Progenitor cell of endocrine pancreas (in vitro differentiated cells): Measurements from ENCODE around the gene TOM1L2. TPM values are rescaled to one million over a fixed set of nuclear protein-coding genes. Genes with fewer than 3 reads are reported as not detected.

Experiments used
- DNase-seq: peaks from one replicate; pipeline ENCODE4 v3.0.0; 2021; ENCODE audit warnings: low spot score; ENCODE audit not compliant: unreplicated experiment
- H3K27ac Mint-ChIP-seq: 2 replicates; pipeline ENCODE4 v1.8.0; 2021; ENCODE audit warnings: mild to moderate bottlenecking, moderate library complexity, mixed read lengths
- H3K27me3 Mint-ChIP-seq: 2 replicates; pipeline ENCODE4 v1.8.0; 2021; ENCODE audit warnings: mixed read lengths
- H3K36me3 Mint-ChIP-seq: 2 replicates; pipeline ENCODE4 v1.8.0; 2022; ENCODE audit warnings: mixed read lengths; ENCODE audit not compliant: insufficient read depth
- H3K4me1 Mint-ChIP-seq: 2 replicates; pipeline ENCODE4 v1.8.0; 2021; ENCODE audit warnings: low read depth, mixed read lengths
- H3K4me3 Mint-ChIP-seq: 2 replicates; pipeline ENCODE4 v1.8.0; 2021; ENCODE audit warnings: low read depth, mild to moderate bottlenecking, moderate library complexity, mixed read lengths
- H3K9me3 Mint-ChIP-seq: 2 replicates; pipeline ENCODE4 v1.8.0; 2021; ENCODE audit warnings: low read depth, mixed read lengths
- total RNA-seq: library from RNA; stranded (reverse); gene quantifications from 2 replicates; pipeline ENCODE4 v1.2.1, GENCODE V29; 2021
- TF ChIP-seq, protein P1 (sequence below): fragments of 200-600 bp; sonication (generic); IDR thresholded peaks from one replicate; pipeline ENCODE4 v1.5.0; 2021; ENCODE audit warnings: antibody characterized with exemption, mild to moderate bottlenecking; ENCODE audit not compliant: unreplicated experiment

Gene TOM1L2
- total RNA-seq, 1 donor from 2014 or later, result 29.4 TPM

DNA sequence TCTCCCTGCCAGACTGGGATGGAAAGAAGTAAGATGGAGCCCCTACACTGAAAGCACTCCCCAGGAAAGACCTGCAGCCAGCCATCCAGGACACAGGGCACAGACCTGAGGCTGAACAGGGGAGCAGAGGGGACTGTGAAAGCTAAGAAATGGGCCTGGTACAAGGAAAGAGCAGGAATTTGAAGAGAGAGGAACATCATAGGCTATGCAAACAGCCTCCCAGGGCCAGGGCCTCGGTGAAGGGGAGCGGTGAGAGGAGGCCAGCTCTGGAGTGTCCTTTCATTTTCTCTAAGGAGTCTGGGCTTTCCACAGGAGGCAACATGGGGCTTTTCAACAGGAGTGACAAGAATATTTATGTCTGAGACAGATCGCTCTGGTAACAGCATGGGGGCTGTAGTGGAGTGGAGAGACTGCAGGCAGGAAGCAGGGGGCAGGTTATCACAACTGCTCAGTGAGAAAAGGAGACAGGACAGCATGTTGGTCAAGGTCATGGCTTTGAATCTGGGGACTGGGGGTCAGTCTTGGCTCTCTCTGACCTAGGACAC is 50.1 kb downstream of the TOM1L2 start:
- DNase-seq, result no peak
- H3K27ac Mint-ChIP-seq, result peak overlapping the region; percentile 89
- peaks cover 23% of the 10 kb centered on the region for H3K4me1 Mint-ChIP-seq
- H3K4me3 Mint-ChIP-seq, result no peak overlapping the region
- TF ChIP-seq, protein P1, sequence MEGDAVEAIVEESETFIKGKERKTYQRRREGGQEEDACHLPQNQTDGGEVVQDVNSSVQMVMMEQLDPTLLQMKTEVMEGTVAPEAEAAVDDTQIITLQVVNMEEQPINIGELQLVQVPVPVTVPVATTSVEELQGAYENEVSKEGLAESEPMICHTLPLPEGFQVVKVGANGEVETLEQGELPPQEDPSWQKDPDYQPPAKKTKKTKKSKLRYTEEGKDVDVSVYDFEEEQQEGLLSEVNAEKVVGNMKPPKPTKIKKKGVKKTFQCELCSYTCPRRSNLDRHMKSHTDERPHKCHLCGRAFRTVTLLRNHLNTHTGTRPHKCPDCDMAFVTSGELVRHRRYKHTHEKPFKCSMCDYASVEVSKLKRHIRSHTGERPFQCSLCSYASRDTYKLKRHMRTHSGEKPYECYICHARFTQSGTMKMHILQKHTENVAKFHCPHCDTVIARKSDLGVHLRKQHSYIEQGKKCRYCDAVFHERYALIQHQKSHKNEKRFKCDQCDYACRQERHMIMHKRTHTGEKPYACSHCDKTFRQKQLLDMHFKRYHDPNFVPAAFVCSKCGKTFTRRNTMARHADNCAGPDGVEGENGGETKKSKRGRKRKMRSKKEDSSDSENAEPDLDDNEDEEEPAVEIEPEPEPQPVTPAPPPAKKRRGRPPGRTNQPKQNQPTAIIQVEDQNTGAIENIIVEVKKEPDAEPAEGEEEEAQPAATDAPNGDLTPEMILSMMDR, result no peak
- H3K27me3 Mint-ChIP-seq, result no peaks in the 10 kb centered on the region
- no peaks in the 10 kb centered on the region for H3K9me3 Mint-ChIP-seq
- H3K36me3 Mint-ChIP-seq, result peaks cover 3% of the 10 kb centered on the region

DNA sequence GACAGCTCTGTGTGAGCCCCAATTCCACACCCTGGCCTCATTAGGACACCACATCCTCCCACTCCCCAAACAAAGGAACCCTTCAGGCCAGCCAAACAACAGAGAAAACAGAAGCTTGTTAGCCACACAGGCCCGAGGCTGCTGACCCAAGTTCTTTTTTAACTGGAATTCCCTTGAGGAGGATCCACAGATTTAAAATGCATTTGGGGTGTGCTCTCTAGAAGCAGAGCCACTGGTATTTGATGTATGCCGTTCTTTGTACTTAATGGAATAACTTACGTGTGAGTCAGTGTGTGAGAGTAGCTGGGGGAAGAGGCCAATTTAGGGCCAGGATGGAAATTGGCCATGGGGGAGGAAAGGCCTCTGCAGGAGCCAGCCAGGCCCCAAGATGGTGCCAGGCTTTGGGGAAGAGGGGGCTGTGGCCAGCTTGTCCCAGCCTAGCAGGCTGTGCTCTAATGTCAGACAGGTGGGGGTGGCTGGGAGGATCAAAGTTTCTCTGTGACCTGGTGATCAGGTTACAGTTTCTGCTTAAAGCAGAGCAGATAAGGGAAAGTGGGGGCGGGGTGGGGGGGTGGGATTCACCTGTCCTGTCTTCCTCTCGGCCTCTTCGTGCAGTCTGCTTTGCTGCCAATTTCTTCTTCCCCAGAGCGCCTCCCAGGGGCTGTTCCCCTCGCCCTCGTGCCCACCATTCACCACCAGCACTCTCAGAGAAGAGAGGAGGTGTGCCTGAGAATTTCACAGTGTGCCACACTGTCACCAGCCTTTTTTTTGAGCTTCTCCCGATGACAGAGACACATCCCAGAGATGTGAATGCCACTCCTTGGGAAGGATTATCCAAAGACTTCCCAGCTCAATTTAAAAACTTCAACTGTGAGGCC is 50.8 kb downstream of the TOM1L2 start:
- no peaks in the 10 kb centered on the region for H3K27me3 Mint-ChIP-seq
- DNase-seq, result no peak

DNA sequence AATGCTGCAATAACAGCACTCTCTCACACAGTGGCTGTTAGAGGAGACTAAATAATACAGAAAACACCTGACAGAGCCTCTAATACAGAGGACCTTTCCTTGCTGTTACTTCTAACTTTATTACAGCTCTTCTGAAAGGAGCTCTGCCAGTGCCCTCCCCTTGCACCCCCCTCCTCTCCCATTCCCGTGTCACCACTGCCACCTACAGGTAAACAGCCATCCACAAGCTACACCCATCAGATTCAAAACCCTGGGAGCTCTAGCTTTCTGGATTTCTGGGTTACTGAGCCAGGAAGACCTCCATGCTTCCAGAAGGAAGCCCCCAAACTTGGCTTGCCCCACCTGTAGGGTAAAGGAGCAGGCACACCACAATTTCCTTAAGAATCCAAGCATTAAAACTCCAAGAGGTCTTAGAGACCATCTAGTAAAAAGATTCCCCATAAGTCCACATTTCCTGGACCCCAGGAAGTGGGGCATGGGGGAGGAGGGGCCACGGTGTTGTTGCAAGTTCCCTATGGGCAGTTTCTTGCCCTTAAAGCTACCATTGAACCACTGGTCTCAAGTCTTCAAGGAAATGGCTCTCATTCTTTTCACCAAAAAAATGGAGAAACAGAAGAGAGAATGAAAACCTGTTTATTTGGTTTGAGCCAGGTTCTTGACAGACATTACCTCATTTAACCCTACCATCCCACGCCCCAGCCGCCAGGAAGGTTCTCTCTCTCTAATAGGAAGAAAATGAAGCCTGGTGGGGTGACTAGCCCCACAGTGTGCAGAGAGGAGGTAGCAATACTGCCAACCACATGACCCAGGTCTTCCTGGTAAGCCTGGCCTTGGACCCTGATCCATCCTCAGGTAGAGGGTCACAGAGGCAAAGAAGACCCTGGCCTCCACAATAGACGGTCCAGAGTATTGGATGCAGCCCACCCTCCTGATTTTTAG is 52.8 kb downstream of the TOM1L2 start:
- no peaks in the 10 kb centered on the region for H3K9me3 Mint-ChIP-seq
- H3K36me3 Mint-ChIP-seq, result peaks cover 3% of the 10 kb centered on the region
- no peaks in the 10 kb centered on the region for H3K27me3 Mint-ChIP-seq
- H3K4me3 Mint-ChIP-seq, result no peak overlapping the region
- TF ChIP-seq, protein P1, result peak; percentile 72
- H3K4me1 Mint-ChIP-seq, result peaks cover 22% of the 10 kb centered on the region
- DNase-seq, result peak; percentile 48
- no peak overlapping the region for H3K27ac Mint-ChIP-seq

More for the DNA sequence above, 50.8 kb downstream of the TOM1L2 start:
- TF ChIP-seq, protein P1, result no peak
- H3K27ac Mint-ChIP-seq, result peak overlapping the region; percentile 97
- H3K4me1 Mint-ChIP-seq, result peaks cover 23% of the 10 kb centered on the region
- H3K36me3 Mint-ChIP-seq, result peaks cover 3% of the 10 kb centered on the region
- H3K9me3 Mint-ChIP-seq, result no peaks in the 10 kb centered on the region
- H3K4me3 Mint-ChIP-seq, result peak overlapping the region; percentile 48

DNA sequence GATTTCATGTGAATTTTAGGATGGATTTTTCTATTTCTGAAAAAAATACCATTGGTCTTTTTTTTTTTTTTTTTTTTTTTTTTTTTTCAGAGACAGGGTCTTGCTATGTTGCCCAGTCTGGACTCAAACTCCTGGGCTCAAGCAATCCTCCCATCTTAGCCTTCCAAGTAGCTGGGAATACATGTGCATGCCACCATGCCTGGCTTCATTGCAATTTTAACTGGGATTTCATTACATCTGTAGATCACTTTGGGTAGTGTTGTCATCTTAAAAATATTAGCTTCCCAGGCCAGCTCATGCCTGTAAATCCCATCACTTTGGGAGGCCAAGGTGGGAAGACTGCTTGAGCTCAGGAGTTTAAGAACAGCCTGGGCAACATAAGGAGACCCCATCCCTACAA is 54.8 kb downstream of the TOM1L2 start:
- peaks cover 5% of the 10 kb centered on the region for H3K36me3 Mint-ChIP-seq
- H3K9me3 Mint-ChIP-seq, result no peaks in the 10 kb centered on the region
- H3K4me3 Mint-ChIP-seq, result no peak overlapping the region
- no peak overlapping the region for H3K27ac Mint-ChIP-seq
- H3K4me1 Mint-ChIP-seq, result peaks cover 22% of the 10 kb centered on the region
- no peak for DNase-seq
- TF ChIP-seq, protein P1, result no peak
- no peaks in the 10 kb centered on the region for H3K27me3 Mint-ChIP-seq

DNA sequence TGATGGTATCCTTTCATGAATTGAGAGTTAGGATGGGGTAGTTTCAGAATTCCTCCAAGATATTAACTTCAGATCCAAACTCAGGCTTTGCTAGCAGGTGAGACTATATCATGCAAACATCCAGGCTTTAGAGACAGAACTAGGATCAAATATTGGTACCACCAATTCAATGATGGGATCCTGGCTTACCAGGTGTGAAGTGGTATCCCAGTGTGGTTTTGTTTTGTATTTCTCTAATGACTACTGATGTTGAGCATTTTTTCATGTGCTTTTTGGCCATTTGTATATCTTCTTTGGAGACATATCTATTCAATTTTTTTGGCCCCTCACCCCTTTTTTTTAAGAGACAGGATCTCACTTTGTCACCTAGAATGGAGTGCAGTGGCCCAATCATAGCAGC is 57.0 kb downstream of the TOM1L2 start:
- no peak for DNase-seq
- Mint-ChIP-seq H3K27ac (no peak overlapping the region), H3K9me3 (no peaks in the 10 kb centered on the region), H3K4me3 (no peak overlapping the region), H3K36me3 (peaks cover 6% of the 10 kb centered on the region), H3K27me3 (no peaks in the 10 kb centered on the region), H3K4me1 (peaks cover 8% of the 10 kb centered on the region)
- TF ChIP-seq, protein P1, result no peak
